Activated CD4-positive, alpha-beta T cell treated with anti-CD3 and anti-CD28 coated beads for 48 hours (primary cell): ENCODE measurements around the gene CARHSP1.
"Not testable (repeated sequence)": the region's sequence is repeated elsewhere in the genome, so short reads cannot be mapped to it uniquely, and the experiment has no call there.

ENCODE experiments used
- DNase-seq: peaks from one replicate; pipeline ENCODE4 v3.0.0-alpha.2; 2020

The CARHSP1 gene

DNA sequence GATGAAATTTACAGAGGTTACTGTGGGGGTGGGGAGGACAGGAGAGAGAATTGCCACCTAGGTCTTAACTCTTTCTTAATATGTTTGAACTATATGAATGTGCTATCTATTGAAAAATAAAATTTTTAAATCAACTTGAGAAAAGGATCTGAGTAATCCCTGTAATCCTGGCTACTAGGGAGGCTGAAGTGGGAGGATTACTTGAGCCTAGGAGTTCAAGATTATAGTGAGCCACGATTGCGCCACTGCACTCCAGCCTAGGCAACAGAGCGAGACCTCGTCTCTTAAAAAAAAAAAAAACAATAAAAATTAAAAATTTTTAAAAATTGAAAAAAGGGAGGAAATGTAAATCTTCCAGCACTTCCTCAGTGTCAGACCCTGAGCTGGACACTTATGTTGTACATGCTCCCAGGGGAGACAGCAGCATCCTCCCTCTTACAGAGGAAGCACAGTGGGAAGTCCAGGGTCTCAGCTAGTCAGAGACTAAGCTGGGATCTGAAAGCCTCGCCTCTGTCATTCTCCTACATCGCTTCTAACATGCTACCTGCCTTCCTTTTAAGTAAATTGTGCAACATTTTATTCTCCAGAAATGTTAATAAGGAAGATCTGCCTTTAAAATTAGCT is 49.3 kb downstream of the CARHSP1 start:
- DNase-seq, result no peak

GRCh38 chr16:8818504-8819270 is 50.1 kb downstream of the CARHSP1 start:
- DNase-seq, result no peak

- DNase-seq, result no peak
These were observed 51.7 kb downstream of the CARHSP1 start for GRCh38 chr16:8816967-8817655.

DNA sequence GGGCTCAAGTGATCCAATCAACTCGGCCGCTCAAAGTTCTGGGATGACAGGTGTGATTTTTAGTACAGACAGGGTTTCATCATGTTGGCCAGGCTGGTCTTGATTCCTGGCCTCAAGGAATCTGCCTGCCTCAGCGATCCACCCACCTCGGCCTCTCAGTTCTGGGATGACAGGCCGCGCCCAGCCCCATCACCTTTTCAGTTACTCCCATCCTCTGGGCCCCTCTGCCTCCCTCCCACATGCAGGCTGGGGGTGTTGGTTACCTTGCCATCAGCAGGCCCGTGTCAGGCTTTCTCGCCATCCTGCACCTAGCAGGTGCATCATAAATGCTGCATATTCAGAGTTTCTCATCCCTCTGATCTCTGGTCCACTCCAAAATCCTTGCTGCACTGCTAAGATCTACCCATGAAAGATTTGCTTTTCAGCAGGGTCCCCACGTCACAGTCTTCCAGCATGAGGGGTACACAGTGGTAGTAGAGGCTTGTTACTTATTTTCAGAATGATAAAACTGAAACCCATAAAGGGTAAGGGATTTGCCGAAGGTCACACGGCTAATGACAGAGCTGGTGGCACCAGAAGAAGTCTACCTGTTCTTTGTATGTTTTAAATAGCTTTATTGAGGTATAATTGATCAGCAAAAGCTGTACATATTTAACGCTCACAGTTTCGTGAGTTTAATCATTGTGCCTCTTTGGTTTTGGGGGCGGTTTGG is 54.6 kb downstream of the CARHSP1 start:
- DNase-seq, result peak; percentile 13

DNA sequence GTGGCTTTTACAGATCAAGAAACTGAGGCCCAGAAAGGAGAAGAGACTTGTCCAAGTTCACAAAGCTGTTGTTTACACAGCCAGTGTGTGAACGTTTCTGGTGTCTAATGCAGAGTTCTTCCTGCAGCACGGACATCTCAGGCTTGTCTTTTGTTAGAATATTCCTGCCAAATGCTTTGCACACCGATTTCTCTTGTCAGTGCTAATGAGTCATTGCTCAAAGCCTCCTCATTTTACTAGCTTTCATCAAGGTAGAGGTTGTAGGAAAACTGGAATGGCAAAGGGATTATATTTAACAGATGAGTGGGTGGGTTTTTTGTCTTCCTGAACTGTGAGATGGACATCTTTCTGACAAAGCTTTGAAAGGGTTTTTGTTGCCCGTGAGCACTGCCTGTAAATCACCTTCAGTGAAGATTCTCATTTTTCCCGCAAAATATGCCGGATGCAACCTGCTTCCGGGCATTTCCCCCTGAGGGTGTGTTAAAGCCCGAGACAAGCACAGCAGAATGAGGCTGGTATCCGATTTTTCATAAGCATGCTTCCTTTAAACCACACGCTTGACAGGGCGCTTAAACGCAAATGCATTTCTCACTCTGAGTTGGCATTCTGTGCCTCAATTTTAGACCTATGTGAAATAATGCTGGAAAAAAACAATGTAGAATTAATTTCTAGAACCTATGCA is 56.5 kb downstream of the CARHSP1 start:
- DNase-seq, result no peak

DNA sequence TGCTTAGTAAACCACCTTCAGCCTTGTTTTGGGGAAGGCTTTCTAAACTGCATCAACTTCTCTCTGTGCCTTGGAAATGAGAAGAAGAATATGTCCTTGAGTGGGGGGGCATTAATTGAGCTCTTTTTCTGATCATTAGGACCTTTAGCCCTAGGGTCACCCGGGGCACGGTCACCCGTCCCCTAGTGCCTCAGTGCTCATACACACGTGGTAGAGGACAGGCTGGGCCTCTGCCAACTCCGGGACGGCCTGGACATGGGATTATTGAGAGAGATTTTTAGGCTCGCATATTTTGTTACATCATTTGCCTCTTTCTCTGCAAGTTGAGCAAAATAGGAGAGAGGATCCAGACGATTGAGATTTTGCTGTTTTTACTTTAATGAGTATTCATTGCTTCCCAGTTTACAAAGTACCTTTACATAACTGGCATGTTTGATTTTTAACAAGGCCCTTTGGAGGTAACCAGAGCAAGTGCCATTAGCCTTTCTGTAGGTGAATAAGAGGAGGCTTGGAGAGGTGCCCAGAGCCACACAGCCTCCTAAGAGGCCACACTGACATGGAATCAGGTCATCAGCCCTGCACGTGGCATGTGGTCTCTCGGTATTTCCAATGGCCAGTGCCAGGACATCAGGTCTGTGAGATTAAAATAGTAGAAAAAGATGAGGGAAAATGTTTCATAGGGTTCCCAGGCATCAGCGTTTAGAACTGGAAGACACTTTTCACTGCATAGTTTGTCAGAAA is 60.0 kb downstream of the CARHSP1 start:
- DNase-seq, result no peak

- DNase-seq, result no peak
These were observed 60.8 kb downstream of the CARHSP1 start for GRCh38 chr16:8808009-8808408.

DNA sequence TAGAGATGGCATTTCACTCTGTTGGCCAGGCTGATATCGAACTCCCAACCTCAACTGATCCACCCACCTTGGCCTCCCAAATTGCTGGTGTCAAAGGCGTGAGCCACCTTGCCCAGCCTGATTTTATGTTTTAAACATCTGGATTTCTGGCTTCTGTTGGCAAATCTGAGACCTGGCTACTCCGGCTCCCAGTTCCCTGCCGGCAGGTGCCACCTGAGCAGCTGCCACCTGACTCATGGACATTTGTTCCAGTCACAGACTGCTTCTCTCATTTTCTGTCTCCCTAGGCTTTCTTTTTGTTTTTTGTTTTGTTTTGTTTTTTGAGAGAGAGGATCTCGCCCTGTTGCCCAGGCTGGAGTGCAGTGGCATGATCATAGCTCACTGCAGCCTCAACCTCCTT is 61.6 kb downstream of the CARHSP1 start:
- no peak for DNase-seq

DNA sequence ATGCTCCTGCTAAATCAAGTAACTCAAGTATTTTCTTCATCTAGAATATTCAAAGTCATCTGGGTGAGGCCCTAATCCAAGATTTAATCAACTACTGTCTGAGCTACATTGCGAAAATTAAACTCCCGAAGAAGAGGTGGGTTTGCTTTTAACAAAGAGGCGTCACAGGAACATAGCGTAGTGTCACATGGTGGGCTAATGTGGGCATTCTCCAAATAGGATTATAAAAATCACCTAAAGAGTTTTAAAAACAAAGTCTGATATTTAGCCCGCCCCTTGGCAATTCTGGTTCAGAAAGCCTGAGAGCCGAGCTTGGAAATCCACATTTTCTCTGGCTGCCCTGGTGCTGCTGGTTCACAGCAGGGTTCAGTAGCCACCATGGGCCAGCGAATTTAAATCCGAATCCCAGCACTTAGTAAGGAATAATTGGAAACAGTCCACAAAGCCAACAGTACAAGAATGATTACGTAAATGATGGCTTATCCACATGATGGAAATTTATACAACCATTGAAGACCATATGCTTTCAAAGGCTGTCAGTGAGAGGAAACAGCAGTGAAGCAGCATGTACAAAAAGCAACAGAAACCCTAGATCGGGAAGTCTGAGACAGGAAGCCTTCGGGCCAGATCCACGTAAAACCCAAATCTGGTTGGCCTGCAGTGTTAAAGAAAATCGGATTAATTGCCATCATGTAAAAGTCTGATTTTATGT is 62.4 kb downstream of the CARHSP1 start:
- no peak for DNase-seq

- no peak for DNase-seq
These were observed 64.5 kb downstream of the CARHSP1 start for GRCh38 chr16:8804313-8804712.

DNA sequence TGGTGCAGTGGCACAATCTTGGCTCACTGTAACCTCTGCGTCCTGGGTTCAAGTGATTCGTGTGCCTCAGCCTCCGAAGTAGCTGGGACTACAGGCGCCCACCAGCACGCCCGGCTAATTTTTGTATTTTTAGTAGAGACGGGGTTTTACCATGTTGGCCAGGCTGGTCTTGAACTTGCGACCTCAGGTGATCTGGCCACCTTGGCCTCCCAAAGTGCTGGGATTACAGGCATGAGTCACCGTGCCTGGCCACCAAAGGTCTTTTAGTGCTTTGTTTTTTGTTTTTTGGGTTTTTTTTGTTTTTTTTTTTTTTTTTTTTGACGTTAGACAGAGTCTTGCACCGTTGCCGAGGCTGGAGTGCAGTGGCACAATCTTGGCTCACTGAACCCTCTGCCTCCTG is 65.1 kb downstream of the CARHSP1 start:
- DNase-seq, result not testable (repeated sequence)
